ENCODE results near the gene CMC1. TPM values are rescaled to one million over a fixed set of nuclear protein-coding genes. Genes with fewer than 3 reads are reported as not detected.

CMC1 gene
- total RNA-seq, 4 donors from 2014 or later = 5.0 to 26.5 (median 8.6) TPM

GRCh38 chr3:28290863-28291300, 49.5 kb downstream of the CMC1 start:
- intact Hi-C loops (cut with DNase I) = no loop called here
- WGBS, 2 donors = 89 to 93% methylated on average over 1 of the region's 1 CpG
- DNase-seq = no peak
- no peak for TF ChIP-seq CTCF (IDR thresholded peaks at IDR 0.05)
- no peak for TF ChIP-seq POLR2A (IDR thresholded peaks at IDR 0.05)
- Histone ChIP-seq H3K27ac (no peak overlapping the region), H3K36me3 (peaks cover 0 to 11% (median 0%) of the 10 kb centered on the region in 3 donors), H3K27me3 (no peaks in the 10 kb centered on the region), H3K4me1 (peaks cover 0 to 4% (median 0%) of the 10 kb centered on the region in 3 donors), H3K4me3 (no peak overlapping the region), H3K9me3 (no peaks in the 10 kb centered on the region)

- DNase-seq = no peak
- Histone ChIP-seq H3K27me3 (no peaks in the 10 kb centered on the region), H3K9me3 (no peaks in the 10 kb centered on the region), H3K36me3 (peaks cover 0 to 11% (median 0%) of the 10 kb centered on the region in 3 donors), H3K27ac (no peak overlapping the region), H3K4me1 (peaks cover 0 to 4% (median 0%) of the 10 kb centered on the region in 3 donors), H3K4me3 (no peak overlapping the region)
- intact Hi-C loops (cut with DNase I) = no loop called here
- no peak for TF ChIP-seq POLR2A (IDR thresholded peaks at IDR 0.05)
- TF ChIP-seq CTCF (IDR thresholded peaks at IDR 0.05) = no peak
These were observed 50.2 kb downstream of the CMC1 start for GRCh38 chr3:28291577-28291976.

- no peak for DNase-seq
- Histone ChIP-seq H3K4me3 (no peak overlapping the region), H3K27ac (no peak overlapping the region), H3K4me1 (no peaks in the 10 kb centered on the region), H3K36me3 (peaks cover 0 to 14% (median 0%) of the 10 kb centered on the region in 3 donors), H3K27me3 (no peaks in the 10 kb centered on the region), H3K9me3 (no peaks in the 10 kb centered on the region)
- TF ChIP-seq POLR2A (IDR thresholded peaks at IDR 0.05) = no peak
- no peak for TF ChIP-seq CTCF (IDR thresholded peaks at IDR 0.05)
- WGBS, 2 donors = 84 to 89% methylated on average over 4 of the region's 4 CpGs
- intact Hi-C loops (cut with DNase I) = no loop called here
These were observed 51.2 kb downstream of the CMC1 start for GRCh38 chr3:28292622-28293021.

- no peak for DNase-seq
- intact Hi-C loops (cut with DNase I) = no loop called here
- no peak overlapping the region for H3K27ac ChIP-seq
- WGBS, 2 donors = 85% methylated on average over 7 of the region's 7 CpGs
- H3K27me3 ChIP-seq = no peaks in the 10 kb centered on the region
- H3K9me3 ChIP-seq = no peaks in the 10 kb centered on the region
- no peak for TF ChIP-seq CTCF (IDR thresholded peaks at IDR 0.05)
- no peak for TF ChIP-seq POLR2A (IDR thresholded peaks at IDR 0.05)
- H3K36me3 ChIP-seq = peaks cover 0 to 14% (median 0%) of the 10 kb centered on the region in 3 donors
- peak overlapping the region in 1 of 4 donors; percentile 37 for H3K4me3 ChIP-seq
- H3K4me1 ChIP-seq = no peaks in the 10 kb centered on the region
These were observed 53.4 kb downstream of the CMC1 start for GRCh38 chr3:28294667-28295413.

GRCh38 chr3:28295898-28296490, 54.6 kb downstream of the CMC1 start:
- peaks cover 0 to 5% (median 0%) of the 10 kb centered on the region in 3 donors for H3K36me3 ChIP-seq
- H3K27me3 ChIP-seq = no peaks in the 10 kb centered on the region
- no peak for TF ChIP-seq CTCF (IDR thresholded peaks at IDR 0.05)
- TF ChIP-seq POLR2A (IDR thresholded peaks at IDR 0.05) = no peak
- DNase-seq = no peak
- H3K4me3 ChIP-seq = peak overlapping the region in 1 of 4 donors; percentile 37
- H3K4me1 ChIP-seq = no peaks in the 10 kb centered on the region
- no peaks in the 10 kb centered on the region for H3K9me3 ChIP-seq
- no peak overlapping the region for H3K27ac ChIP-seq
- intact Hi-C loops (cut with DNase I) = no loop called here

Data from esophagus squamous epithelium (tissue), 5 donors.